K562 (cell line): ENCODE results near the gene BMP6. TPM values are rescaled to one million over a fixed set of nuclear protein-coding genes. Genes with fewer than 3 reads are reported as not detected.

ENCODE experiments used
- E4F1 ChIP-seq: fragments of 250-450 bp; sonication (Bioruptor Pico); IDR thresholded peaks from 2 replicates; pipeline ENCODE4 v1.5.0; 2021; ENCODE audit warnings: mild to moderate bottlenecking, borderline replicate concordance
- FOXP4 ChIP-seq: sonication (generic); formaldehyde crosslinking; IDR thresholded peaks from 2 replicates; pipeline ENCODE4 v1.8.0; 2022; ENCODE audit warnings: mild to moderate bottlenecking, missing genetic modification reagents, borderline replicate concordance
- RBBP5 ChIP-seq: fragments of 200-600 bp; sonication (generic); IDR thresholded peaks from 2 replicates; pipeline ENCODE4 v1.6.1; 2012; ENCODE audit warnings: borderline replicate concordance, mild to moderate bottlenecking, low read length, control low read depth, inconsistent platforms; ENCODE audit not compliant: insufficient read depth, poor library complexity, severe bottlenecking
- RBM15 ChIP-seq: fragments of 200-400 bp; formaldehyde crosslinking; IDR thresholded peaks from 2 replicates; pipeline ENCODE4 v1.6.1; 2018; ENCODE audit warnings: mild to moderate bottlenecking, low read length, moderate library complexity; ENCODE audit not compliant: insufficient read depth
- RERE ChIP-seq: sonication (generic); formaldehyde crosslinking; IDR thresholded peaks from 2 replicates; pipeline ENCODE4 v1.8.0; 2023; ENCODE audit warnings: missing genetic modification reagents, mild to moderate bottlenecking, borderline replicate concordance
- SMARCA4 ChIP-seq: fragments of 450-650 bp; IDR thresholded peaks from 2 replicates; pipeline ENCODE4 v1.6.1; 2016
- ZBTB8A ChIP-seq: fragments of 450-650 bp; IDR thresholded peaks from 2 replicates; pipeline ENCODE4 v1.6.1; 2018; ENCODE audit warnings: mild to moderate bottlenecking, moderate library complexity; ENCODE audit not compliant: partially characterized antibody
- ZNF431 ChIP-seq: sonication (generic); formaldehyde crosslinking; IDR thresholded peaks from 2 replicates; pipeline ENCODE4 v1.8.0; 2022; ENCODE audit warnings: mild to moderate bottlenecking, missing genetic modification reagents
- polyA plus RNA-seq, 8 experiments: library from polyadenylated mRNA; depleted of rRNA in 4 of 8; stranded (reverse) in 5 of 8; unstranded in 3 of 8; fragments of >200 nt; fragmentation: Nextera tagmentation in 2 of 8; fragmentation: Illumina TruSeq in 1 of 8; extraction: Ambion mirVana in 2 of 8; extraction: Trizol in 1 of 8; gene quantifications; 2 replicates each; pipeline versions ENCODE4 v1.2.1 to v1.2.3, GENCODE V29; 2011 to 2014; ENCODE audit warnings: inconsistent platforms in 1 of 8, missing spikeins in 1 of 8
- total RNA-seq, 7 experiments: library from RNA; depleted of rRNA in 6 of 7; stranded (reverse); fragments of >200 nt in 6 of 7; fragmentation: Illumina TruSeq in 2 of 7; extraction: Trizol in 2 of 7; gene quantifications; 2 replicates each; pipeline versions ENCODE4 v1.2.1 to v1.2.3, GENCODE V29; 2011 to 2021; ENCODE audit warnings: low replicate concordance in 1 of 7

BMP6 gene
- total and polyA plus RNA-seq, 9 of the 15 experiments (the other 6 are each of a cell fraction or from before 2014, with no cell fraction given): 0.01 to 0.13 (median 0.06) TPM; not detected in 3

- TF ChIP-seq RERE (CRISPR knock-in tag) (peak; percentile 80), RBM15 (no peak), FOXP4 (CRISPR knock-in tag) (no peak), E4F1 (no peak), ZNF431 (CRISPR knock-in tag) (peak; percentile 48; the same call in 1 of the 2 replicates), ZBTB8A (no peak), RBBP5 (no peak), SMARCA4 (peak; percentile 94)
Observed at GRCh38 chr6:7899101-7899888, 173.4 kb downstream of the BMP6 start (continued).
